Measurements from ENCODE around the gene ZNF618.
A peak's percentile ranks its signal among the peaks of the same experiment; 100 is the strongest.

The ZNF618 gene

GRCh38 chr9:113885183-113886025 lies 9.3 kb downstream of the ZNF618 start:
- DNase-seq = no peak

DNA sequence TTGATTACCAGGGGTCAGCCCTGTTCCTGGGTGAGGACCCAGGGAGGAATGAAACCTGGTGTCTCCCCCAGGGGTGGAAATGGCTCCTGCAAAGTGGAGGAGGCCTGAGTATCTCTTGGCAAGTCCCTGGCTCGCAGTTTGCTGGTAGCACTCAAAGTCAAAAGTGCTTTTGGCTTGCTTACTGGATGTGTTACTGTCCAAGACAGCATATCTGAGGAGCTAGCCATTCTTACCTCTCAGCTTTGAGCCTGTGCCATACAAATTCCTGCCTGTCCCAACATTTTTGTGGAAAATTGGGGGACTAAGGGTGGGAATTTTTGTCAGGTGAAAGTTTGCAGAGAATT lies 9.9 kb downstream of the ZNF618 start:
- DNase-seq = no peak

DNA sequence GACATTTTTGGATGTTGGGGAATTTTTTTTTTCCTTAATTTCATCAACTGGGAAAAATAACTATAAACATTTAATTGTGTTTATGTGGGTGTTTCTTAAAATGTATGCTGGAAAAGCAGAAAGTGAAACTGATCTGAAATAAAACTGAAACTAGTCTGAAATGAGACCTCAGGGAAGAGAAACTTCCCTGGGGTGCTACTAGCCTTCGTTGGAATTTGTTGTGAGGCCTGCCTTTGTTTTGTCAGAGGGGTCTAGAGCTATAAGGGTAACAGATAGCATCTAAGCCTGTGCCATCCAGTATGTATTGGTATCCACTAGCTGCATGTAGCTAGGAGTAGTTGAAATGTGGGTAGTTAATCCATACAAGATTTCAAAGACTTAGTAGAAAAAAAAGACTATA lies 10.4 kb downstream of the ZNF618 start:
- peak; percentile 20 for DNase-seq

DNA sequence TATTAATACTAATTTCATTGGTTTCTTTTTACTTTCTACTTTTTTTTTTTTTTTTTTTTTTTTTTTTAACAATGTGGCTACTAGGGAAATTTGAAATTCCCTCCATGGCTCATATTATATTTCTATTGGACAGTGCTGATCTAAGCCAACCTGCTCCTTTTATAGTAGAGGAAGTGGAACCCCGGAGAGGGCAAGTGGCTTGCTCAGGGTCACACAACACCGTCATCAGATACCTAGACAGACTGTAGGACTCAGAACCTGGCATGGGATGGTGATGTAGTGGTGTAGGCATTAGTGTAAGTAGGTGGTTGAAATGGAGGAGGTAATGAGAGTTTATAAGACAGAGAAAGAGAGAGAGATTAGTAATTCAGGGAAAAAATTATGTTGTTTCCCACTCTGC lies 10.8 kb downstream of the ZNF618 start:
- DNase-seq = no peak

DNA sequence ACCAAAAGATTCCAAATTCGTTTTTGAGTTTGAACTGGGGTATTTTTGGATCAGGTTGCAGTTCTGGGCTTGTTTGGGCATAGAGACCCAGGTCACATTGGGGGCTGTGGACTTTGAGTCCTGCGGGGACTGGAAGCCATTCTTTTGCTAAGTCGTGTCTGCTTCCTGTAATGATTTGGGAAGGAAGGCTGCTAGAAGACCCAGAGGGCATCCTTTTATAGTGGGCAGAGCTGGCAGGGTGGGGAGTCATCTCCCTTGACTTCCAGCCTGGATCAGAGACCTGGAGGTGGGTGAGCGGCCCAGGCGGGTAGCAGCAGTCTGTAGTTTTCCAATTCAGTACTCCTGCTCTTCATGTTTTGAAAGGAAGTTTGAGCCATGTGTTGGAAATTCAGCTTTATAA lies 11.3 kb downstream of the ZNF618 start:
- no peak for DNase-seq

- DNase-seq = no peak
These were observed 12.2 kb downstream of the ZNF618 start for GRCh38 chr9:113888336-113888735.

GRCh38 chr9:113888976-113889375 lies 12.9 kb downstream of the ZNF618 start:
- no peak for DNase-seq

DNA sequence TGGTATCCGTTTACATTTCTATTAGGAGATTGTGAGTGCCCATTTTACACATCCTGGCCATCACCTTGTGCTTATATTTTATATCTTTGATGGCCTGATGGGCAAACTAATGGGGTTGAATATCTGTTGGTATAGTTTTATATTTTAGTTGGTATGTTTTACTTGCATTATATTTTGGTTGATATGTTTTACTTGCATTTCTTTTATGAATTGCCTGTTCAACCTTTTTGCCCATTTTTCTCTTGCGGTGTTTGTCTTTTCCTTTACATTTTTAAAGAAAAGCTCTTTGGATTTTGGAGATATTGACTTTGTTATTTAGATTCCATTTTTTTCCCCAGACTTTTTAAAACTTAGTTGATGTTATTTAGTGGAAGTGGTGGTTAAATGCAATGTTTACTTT lies 14.6 kb downstream of the ZNF618 start:
- DNase-seq = no peak

DNA sequence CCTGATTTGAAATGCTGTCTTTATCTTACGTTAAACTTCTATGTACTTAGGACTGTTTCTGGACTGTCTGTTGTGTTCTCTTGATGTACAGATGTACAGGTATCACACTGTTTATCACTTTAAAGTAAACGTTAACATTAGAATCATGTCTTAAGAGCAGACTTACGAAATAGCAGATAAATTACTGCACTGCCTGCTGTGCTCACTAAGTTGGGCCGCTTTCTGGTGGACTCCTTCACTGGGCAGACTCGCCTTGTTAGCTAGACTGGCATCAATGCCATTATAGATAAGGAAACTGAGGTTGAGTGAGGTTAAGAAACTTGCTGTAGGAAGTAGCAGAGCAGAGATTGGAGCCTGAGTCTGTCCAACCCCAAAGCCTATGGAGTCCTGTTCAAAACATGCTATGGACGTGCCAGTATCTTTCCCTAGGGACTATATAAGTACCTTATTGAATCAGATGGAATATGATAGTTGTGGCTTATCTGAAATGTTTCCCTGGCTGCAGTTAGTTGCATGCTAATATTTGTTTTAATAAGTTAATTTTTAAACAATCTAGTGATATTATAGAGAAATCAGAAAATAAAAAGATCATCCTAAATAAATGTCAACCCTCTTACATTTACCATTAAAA lies 16.9 kb downstream of the ZNF618 start:
- no peak for DNase-seq

GRCh38 chr9:113894166-113894565 lies 18.1 kb downstream of the ZNF618 start:
- DNase-seq = no peak

- no peak for DNase-seq
These were observed 19.4 kb downstream of the ZNF618 start for GRCh38 chr9:113895526-113895925.

DNA sequence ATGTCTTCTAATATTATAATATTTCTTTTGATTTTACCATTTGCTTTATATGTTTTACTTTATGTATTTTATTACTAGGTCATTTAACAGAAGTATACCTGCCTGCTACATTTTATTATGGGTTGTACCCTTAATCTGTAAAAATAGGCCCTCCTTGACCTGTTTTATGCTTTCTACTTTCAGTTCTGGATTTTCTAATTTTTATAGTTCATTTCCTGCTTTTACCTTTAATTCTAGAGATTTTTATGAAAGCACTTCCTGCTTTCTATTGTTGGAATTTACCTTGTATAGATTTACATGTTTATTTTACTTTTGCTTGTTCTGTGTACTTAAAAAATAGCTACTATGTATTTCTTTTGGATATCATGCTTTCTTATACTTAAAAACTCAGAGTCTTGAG lies 20.6 kb downstream of the ZNF618 start:
- DNase-seq = no peak

DNA sequence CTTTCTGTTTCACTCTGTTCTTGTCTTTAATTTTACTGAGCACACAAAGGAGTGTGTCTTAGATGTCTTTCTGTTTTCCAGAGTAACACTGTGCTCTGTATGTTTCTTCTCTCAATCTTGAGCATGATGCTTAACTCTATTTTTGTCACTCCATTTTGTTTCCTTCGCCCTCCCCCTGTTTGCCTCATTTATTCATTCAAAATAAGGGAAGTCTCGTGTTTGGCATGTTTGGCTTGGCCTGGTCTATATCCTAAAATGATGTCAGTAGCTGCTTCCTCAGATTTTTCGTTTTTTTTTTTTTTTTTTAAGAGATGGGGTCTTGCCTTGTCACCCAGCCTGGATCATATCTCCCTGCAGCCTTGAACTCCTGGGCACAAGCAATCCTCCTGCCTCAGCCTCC lies 22.0 kb downstream of the ZNF618 start:
- DNase-seq = no peak

- DNase-seq = no peak
These were observed 22.5 kb downstream of the ZNF618 start for GRCh38 chr9:113898596-113898995.

- no peak for DNase-seq
These were observed 23.1 kb downstream of the ZNF618 start for GRCh38 chr9:113899205-113899604.

DNA sequence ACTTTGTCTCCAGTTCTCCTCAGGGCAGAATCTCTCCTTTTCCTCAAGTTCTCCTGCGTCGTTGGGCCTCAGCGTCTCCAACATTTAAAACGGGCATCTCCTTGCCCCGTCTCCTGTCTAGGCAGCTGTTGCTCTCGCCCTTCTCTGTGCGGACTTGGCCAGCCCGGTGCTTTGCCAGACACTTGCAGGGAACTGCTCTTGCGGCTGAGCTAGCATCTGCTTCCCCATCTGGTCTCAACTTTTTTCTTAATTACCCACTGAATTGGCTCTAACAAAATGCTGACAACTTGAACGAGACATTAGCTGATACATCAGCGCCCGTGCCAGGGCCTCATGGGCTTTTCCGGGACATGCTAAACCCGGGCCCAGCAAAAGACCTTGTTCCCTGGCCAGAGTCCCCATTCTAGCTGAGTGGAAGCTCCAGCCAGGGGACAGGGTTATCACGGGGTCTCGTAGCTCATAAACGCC lies 25.1 kb downstream of the ZNF618 start:
- no peak for DNase-seq

DNA sequence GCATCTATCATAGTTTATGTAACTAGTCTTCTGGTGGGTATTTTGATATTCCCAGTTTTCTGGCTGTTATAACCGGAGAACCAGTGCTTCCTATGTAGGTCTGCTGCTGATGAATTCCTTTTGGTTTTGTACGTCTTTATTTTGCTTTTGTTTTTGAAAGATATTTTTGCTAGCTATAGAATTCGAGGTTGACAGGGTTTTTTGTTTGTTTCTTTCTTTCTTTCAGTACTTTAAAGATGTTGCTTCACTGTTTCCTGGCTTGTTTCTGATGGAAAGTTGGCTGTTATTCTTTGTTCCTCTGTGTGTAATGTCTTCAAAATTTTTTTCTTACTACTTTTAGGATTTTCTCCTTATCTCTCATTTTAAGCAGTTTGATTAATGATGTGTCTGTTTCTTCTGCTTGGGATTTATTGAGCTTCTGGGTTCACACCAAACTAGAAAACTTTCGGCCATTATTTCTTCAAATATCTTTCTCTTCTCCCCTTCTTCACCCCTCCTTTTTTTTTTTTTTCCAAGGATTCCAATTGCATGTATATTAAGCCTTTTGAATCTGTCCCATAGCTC lies 27.5 kb downstream of the ZNF618 start:
- no peak for DNase-seq

DNA sequence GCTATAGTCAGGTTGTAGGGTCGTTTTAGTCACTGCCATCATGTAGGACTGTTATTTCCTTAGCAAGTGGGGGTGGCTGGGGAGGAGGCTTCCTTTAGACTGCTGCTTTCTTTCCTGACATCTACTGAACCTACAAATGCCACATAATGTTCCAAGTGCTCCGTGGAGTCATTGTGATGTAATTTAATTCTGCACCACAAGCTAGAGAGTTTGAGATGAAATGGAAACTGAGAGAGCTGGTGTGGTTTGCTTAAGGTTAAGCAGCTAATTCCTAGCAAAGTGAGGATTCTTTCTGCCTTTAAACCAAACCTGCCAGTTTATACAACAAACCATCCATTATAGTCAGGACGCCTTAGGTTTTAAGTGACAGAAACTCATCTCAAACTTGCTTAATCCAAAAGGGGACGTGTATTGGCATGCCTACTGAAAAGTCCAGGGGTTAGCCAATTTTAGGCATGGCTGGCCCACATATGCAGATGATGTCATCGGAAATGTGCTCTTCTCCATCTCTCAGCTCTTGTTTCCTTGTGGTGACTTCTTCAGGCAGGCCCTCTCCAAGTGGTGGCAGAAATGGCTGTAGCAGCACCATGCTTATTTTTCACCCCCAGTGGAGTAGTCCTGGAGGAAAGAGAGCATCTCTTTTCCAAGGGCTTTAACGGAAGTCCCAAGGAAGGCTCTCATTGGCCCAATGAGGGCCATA lies 30.5 kb downstream of the ZNF618 start:
- no peak for DNase-seq

GRCh38 chr9:113907282-113907681 lies 31.2 kb downstream of the ZNF618 start:
- no peak for DNase-seq

- DNase-seq = no peak
These were observed 33.3 kb downstream of the ZNF618 start for GRCh38 chr9:113909421-113909820.

DNA sequence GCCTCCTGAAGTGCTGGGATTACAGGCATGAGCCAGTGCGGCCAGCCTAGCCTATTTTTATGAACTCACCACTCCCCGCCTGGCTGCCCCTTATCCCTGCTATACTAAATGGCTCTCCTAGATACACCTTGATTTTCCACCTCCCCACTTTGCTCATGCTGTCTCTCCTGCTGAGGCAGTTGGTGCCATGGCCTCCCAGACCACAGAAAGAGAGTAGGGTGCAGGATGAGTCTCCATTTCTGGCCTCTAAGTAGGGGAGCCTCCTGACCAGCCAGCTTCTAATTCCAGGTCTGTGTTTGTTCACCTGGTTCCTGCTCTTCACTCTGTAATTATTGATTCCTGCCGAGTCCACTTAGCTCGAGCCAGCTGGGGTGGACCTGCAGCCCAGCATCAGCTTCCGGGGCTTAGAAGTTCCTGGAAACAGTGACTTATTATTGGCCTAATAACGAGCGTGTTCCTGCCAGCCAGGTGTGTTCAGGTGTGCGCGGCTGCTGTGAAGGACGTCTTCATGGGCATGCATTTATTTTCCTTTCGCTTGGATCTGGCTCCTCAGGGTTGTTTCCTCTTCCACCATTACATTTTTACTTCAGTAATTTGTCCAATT lies 34.0 kb downstream of the ZNF618 start:
- DNase-seq = no peak

DNA sequence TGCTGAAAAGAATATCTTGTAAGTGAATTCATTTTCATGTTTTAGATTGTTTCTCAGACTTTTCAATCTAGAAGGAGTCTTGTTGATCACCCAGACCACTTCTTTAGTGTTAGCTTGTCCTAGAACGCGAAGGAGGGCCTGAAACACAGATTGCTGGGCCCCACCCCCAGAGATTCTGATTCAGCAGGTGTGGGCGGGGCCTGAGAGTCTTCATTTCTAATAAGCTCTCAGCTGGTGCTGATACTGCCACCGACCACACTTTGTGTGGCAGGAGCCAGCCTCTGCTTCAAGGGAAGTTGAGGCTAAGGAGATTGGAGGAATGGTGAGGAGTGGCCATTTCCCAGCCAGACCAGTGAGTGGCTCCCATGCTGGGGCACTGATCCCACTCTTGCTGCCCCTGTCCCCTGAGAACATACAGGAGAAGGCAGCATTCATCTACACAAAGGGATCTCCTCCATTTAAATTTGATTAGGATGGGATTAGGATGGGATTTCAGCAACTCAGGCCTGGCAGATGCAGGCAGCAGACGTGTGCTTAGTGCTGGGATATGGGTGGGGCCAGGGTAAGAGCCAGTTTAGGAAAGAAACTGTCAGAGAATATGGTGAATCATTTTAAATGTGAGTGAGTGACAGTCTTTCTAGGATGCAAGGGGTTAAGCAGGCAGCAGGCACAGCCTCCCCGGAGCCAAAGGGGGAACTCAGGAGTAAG lies 35.9 kb downstream of the ZNF618 start:
- DNase-seq = no peak

All from fibroblast of skin of back (primary cell).